GM12878 (cell line): ENCODE data around the gene FAAP24.

Source experiments
- CTCF ChIP-seq, 3 experiments: IDR thresholded peaks in 2 of 3; conservative IDR thresholded peaks in 1 of 3; 2 replicates each; pipeline ENCODE4 v1.5.1; 2011; ENCODE audit warnings: low read depth in 3 of 3, low read length in 3 of 3, mild to moderate bottlenecking in 3 of 3, control low read depth in 2 of 3, moderate library complexity in 2 of 3, inconsistent platforms in 1 of 3, mixed read lengths in 1 of 3; ENCODE audit not compliant: control insufficient read depth in 2 of 3, insufficient read depth in 1 of 3; ENCODE audit errors: extremely low read depth in 1 of 3
- POLR2AphosphoS5 ChIP-seq: IDR thresholded peaks from 2 replicates; pipeline ENCODE4 v1.6.1; 2011; ENCODE audit warnings: mild to moderate bottlenecking, low read length, inconsistent platforms

- no peak for TF ChIP-seq POLR2AphosphoS5
- TF ChIP-seq CTCF (IDR thresholded peaks at IDR 0.05 in 2 of 3, conservative IDR thresholded peaks at IDR 0.05 in 1 of 3; ENCODE audit: control insufficient read depth in 2 of 3, extremely low read depth in 1 of 3, insufficient read depth in 1 of 3, low read depth in 3 of 3, low read length in 3 of 3) = no peak
These were observed 47.8 kb upstream of the FAAP24 start for GRCh38 chr19:32924200-32924599.
